ENCODE data around the gene RBM19.

RBM19 gene

DNA sequence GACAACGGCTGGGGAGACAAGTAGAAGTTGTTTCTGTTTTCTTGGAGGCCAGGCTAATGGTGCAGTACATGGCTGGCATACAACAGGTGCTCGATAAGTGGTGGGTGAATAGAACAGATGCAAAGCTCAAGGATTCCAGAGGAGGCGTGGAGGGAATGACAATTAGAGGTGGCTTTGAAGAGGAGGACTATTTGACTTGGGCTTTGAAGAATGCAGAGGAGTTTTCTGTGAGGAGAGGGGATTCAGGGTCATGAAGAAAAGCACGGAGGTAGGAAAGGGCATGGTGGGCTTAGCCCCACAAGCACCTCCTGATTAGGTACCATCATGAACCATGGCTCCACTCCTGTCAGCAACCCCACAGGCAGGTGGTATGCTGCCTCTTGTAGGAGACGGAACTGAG lies 142.3 kb downstream of the RBM19 start:
- Histone ChIP-seq H2AFZ (ENCODE audit: low read length) (no peak overlapping the region), H3K4me3 (ENCODE audit: low read depth, low read length, poor library complexity, severe bottlenecking) (no peak overlapping the region), H3K4me1 (ENCODE audit: insufficient read depth, low read length, severe bottlenecking) (no peaks in the 10 kb centered on the region), H3K9me3 (ENCODE audit: low read length) (no peaks in the 10 kb centered on the region), H3K4me2 (ENCODE audit: low read length) (no peak overlapping the region), H3K27me3 (ENCODE audit: insufficient read depth, low read length) (no peaks in the 10 kb centered on the region), H3K9ac (ENCODE audit: low read length) (no peak overlapping the region), H3K79me2 (ENCODE audit: insufficient read depth, low read length) (no peaks in the 10 kb centered on the region), H3K9me2 (ENCODE audit: low read depth, low read length) (no peaks in the 10 kb centered on the region), H3K36me3 (ENCODE audit: insufficient read depth, low read length) (no peaks in the 10 kb centered on the region), H4K20me1 (ENCODE audit: insufficient read depth, low read length) (no peaks in the 10 kb centered on the region), H3F3A (ENCODE audit: insufficient read depth, low read length) (no peaks in the 10 kb centered on the region), H3K27ac (ENCODE audit: low read depth, low read length, poor library complexity, severe bottlenecking) (no peak overlapping the region)
- no peak for TF ChIP-seq EZH2 (IDR thresholded peaks at IDR 0.05; ENCODE audit: borderline replicate concordance, low read length)
- TF ChIP-seq, protein P1, sequence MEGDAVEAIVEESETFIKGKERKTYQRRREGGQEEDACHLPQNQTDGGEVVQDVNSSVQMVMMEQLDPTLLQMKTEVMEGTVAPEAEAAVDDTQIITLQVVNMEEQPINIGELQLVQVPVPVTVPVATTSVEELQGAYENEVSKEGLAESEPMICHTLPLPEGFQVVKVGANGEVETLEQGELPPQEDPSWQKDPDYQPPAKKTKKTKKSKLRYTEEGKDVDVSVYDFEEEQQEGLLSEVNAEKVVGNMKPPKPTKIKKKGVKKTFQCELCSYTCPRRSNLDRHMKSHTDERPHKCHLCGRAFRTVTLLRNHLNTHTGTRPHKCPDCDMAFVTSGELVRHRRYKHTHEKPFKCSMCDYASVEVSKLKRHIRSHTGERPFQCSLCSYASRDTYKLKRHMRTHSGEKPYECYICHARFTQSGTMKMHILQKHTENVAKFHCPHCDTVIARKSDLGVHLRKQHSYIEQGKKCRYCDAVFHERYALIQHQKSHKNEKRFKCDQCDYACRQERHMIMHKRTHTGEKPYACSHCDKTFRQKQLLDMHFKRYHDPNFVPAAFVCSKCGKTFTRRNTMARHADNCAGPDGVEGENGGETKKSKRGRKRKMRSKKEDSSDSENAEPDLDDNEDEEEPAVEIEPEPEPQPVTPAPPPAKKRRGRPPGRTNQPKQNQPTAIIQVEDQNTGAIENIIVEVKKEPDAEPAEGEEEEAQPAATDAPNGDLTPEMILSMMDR (IDR thresholded peaks at IDR 0.05; ENCODE audit: low read length) = no peak

DNA sequence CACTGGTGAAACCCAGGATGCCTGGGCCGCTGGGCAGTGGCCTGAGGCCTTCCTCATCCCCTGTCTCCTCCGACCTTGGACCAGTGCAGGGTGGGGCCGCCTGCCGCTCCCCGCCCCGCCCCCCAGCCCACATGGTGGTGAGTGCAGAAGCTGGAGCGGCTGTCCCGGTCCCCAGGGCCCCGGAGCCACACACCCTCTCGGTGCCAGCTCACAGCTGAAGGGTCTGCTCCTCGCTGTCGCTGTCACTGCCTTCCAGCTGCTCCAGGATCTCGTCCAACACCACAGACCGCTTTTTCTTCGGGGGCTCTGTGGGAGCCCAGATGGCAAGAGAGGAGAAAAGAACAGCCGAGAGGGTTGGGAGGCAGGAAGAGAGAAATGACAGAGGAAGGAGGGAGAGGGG lies 143.1 kb downstream of the RBM19 start:
- no peaks in the 10 kb centered on the region for H3K9me3 ChIP-seq (ENCODE audit: low read length)
- H3K27me3 ChIP-seq (ENCODE audit: insufficient read depth, low read length) = no peaks in the 10 kb centered on the region
- TF ChIP-seq, protein P1 (IDR thresholded peaks at IDR 0.05; ENCODE audit: low read length) = no peak
- no peak for TF ChIP-seq EZH2 (IDR thresholded peaks at IDR 0.05; ENCODE audit: borderline replicate concordance, low read length)
- H3K27ac ChIP-seq (ENCODE audit: low read depth, low read length, poor library complexity, severe bottlenecking) = no peak overlapping the region
- H2AFZ ChIP-seq (ENCODE audit: low read length) = no peak overlapping the region
- H3K36me3 ChIP-seq (ENCODE audit: insufficient read depth, low read length) = no peaks in the 10 kb centered on the region
- no peak overlapping the region for H3K9ac ChIP-seq (ENCODE audit: low read length)
- no peaks in the 10 kb centered on the region for H3K79me2 ChIP-seq (ENCODE audit: insufficient read depth, low read length)
- no peak overlapping the region for H3K4me2 ChIP-seq (ENCODE audit: low read length)
- H3K4me1 ChIP-seq (ENCODE audit: insufficient read depth, low read length, severe bottlenecking) = no peaks in the 10 kb centered on the region
- no peak overlapping the region for H3K4me3 ChIP-seq (ENCODE audit: low read depth, low read length, poor library complexity, severe bottlenecking)
- H3K9me2 ChIP-seq (ENCODE audit: low read depth, low read length) = no peaks in the 10 kb centered on the region
- no peaks in the 10 kb centered on the region for H4K20me1 ChIP-seq (ENCODE audit: insufficient read depth, low read length)
- no peaks in the 10 kb centered on the region for H3F3A ChIP-seq (ENCODE audit: insufficient read depth, low read length)

DNA sequence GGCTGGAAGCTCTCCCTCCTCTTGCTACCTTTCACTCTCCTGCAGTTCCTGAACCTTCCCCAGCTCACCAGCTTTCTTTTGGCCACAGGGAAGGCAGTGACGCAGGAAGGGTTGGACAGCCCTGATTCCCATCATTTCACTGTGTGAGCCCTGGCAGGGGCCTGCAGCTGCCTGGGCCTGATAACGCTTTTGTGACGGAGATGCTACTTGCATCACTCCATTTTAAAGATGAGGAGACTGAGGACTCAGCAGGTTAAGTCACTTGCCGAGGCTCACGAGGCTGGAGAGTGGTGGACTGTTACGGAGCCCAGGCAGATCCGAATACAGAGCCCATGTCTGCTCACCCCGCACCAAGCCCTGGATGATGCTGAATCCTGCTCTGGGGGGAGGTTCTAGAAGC lies 145.3 kb downstream of the RBM19 start:
- Histone ChIP-seq H3K4me2 (ENCODE audit: low read length) (no peak overlapping the region), H3K36me3 (ENCODE audit: insufficient read depth, low read length) (no peaks in the 10 kb centered on the region), H3K27ac (ENCODE audit: low read depth, low read length, poor library complexity, severe bottlenecking) (no peak overlapping the region), H3K9me2 (ENCODE audit: low read depth, low read length) (no peaks in the 10 kb centered on the region), H3K27me3 (ENCODE audit: insufficient read depth, low read length) (no peaks in the 10 kb centered on the region), H3K9me3 (ENCODE audit: low read length) (no peaks in the 10 kb centered on the region), H3K79me2 (ENCODE audit: insufficient read depth, low read length) (no peaks in the 10 kb centered on the region), H4K20me1 (ENCODE audit: insufficient read depth, low read length) (no peaks in the 10 kb centered on the region), H3K4me1 (ENCODE audit: insufficient read depth, low read length, severe bottlenecking) (no peaks in the 10 kb centered on the region), H3F3A (ENCODE audit: insufficient read depth, low read length) (no peaks in the 10 kb centered on the region), H3K4me3 (ENCODE audit: low read depth, low read length, poor library complexity, severe bottlenecking) (no peak overlapping the region), H2AFZ (ENCODE audit: low read length) (no peak overlapping the region), H3K9ac (ENCODE audit: low read length) (no peak overlapping the region)
- TF ChIP-seq EZH2 (IDR thresholded peaks at IDR 0.05; ENCODE audit: borderline replicate concordance, low read length) = no peak
- TF ChIP-seq, protein P1 (IDR thresholded peaks at IDR 0.05; ENCODE audit: low read length) = no peak
